ENCODE data around the gene LPIN1.

Gene LPIN1

DNA sequence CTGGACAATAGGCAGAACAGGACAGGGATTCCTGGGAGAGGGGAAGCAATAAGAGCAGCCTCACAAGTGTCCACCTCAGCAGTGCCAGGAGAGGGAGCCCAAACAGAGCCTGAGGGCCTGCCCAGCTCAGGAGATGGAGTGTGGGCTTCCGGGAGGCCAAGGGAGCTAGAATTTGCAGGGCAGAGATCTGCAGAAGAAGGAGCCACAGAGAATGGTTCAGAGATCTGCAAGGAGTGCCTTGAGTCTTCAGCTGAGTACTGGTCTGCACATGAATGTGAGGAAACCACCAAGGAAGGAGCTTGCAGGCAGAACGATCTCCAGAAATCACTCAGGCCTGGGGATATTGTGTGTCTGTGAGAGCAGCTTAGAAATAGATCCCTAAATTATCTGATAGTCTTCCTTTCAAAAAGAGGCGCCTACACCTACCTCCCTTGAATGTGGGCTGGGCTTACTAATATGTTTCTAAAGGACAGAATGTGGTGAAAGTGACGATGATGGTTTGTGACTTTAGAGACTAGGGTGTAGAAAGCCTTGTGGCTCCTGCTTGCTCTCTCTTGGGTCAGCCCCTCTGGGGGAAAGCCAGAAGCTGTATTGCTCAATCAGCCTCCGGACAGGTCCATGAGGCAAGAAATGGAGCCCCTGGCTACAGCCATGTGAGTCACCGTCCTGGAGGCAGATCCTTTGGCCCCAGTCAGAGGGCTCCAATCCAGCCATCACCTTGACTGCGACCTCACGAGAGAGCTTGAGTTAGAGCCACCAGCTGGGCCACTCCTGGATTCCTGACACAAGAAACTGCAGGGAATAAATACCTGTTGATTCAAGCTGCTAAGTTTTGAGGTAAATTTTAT is 7.6 kb upstream of the LPIN1 start:
- DNase-seq: peak; percentile 83
- in situ Hi-C loops (cut with HindIII; ENCODE audit: low pct_ligation_motif_present, low pct_unique_long_range_greater_than_20kb, low sequenced_read_pairs): no loop called here

DNA sequence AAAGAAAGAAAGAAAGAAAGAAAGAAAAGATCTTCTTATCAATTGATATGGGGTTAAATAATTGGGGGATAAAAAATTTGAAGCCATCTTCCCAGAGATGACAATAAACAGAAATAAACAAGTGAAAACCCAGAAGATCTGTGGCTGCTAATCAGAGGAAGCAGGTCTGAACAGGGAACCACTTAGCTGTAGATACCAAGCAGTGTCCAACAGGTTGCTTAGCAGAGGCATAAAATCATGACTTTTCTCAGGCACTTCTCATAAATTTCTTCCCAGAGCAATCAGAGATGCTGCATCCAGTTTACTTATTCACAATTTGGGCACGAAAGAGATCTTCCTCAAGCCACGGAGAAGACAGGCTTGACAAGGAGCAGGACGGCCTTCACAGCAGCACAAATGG is 5.7 kb upstream of the LPIN1 start:
- in situ Hi-C loops (cut with HindIII; ENCODE audit: low pct_ligation_motif_present, low pct_unique_long_range_greater_than_20kb, low sequenced_read_pairs): no loop called here

DNA sequence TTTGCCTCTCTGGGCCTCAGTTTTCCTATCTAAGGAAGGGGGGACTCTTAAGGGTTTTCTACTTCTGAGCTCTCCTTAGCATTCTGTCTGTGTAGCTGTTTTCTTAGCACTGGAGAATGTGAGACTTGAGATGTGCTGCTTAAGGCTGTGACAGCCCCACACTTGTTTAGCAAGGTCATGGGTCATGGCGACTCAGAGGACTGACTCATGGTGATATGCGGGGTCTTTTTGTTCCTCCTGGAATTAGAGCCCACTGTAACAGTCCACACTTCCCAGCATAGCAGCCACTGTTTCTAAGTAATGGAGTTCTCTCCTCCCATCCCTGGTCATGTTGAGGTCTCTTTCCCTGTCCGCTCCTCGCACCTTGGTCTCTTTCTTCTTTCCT is 4.1 kb upstream of the LPIN1 start:
- no peak for DNase-seq
- in situ Hi-C loops (cut with HindIII; ENCODE audit: low pct_ligation_motif_present, low pct_unique_long_range_greater_than_20kb, low sequenced_read_pairs): no loop called here

More for the DNA sequence above, 5.7 kb upstream of the LPIN1 start:
- no peak for DNase-seq

DNA sequence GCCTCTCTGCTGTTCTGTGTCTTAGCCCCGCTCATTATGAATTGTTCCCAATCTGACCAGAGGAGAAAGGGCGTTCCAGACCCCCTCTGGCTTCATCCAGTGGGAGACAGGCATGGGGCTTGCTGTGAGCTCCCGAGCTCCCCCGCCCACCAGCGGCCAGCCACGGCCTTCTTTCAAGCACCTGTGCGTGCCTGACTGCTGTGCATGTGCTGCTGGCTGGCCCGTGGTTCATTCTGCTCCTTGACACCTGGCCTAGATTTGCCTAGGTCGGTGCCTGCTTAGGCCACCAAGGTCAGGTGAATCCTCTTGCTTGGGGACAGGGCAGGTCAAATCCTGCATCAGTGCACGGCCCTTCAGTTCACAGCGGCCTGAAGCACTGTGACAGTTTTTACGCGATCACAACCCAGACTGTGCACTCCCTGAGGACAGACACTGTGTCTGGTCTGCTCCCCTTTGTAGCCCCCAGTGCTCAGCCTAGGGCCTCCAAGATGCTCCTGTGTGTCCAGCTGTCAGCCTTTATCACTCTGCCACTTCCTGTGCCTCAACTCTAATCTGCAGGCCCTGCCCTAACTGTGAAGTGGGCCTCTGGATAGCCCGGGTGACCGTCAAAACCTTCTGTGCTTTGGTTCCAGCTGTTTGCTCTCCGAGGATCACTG is 3.6 kb upstream of the LPIN1 start:
- DNase-seq: no peak
- in situ Hi-C loops (cut with HindIII; ENCODE audit: low pct_ligation_motif_present, low pct_unique_long_range_greater_than_20kb, low sequenced_read_pairs): no loop called here

DNA sequence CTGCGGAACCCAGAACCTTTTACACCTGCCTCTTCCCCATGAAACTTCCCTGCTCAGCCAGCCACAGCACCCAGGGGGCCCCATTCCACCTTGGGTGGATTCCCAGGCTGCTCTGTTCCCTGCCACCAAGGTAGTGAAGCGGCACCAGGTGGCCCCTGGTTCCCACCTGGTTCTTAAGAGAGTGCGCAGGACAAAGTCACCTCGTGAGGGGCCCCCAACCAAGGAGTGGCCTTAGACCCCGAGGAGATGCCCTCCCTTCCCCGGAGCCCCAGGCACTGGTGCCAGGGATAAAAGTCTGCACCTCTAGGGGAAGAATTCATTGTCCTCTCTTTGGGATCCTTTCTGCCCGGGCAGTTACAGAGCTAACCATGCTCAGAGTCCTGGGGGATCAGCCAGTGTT is 3.1 kb upstream of the LPIN1 start:
- DNase-seq: no peak
- in situ Hi-C loops (cut with HindIII; ENCODE audit: low pct_ligation_motif_present, low pct_unique_long_range_greater_than_20kb, low sequenced_read_pairs): no loop called here

DNA sequence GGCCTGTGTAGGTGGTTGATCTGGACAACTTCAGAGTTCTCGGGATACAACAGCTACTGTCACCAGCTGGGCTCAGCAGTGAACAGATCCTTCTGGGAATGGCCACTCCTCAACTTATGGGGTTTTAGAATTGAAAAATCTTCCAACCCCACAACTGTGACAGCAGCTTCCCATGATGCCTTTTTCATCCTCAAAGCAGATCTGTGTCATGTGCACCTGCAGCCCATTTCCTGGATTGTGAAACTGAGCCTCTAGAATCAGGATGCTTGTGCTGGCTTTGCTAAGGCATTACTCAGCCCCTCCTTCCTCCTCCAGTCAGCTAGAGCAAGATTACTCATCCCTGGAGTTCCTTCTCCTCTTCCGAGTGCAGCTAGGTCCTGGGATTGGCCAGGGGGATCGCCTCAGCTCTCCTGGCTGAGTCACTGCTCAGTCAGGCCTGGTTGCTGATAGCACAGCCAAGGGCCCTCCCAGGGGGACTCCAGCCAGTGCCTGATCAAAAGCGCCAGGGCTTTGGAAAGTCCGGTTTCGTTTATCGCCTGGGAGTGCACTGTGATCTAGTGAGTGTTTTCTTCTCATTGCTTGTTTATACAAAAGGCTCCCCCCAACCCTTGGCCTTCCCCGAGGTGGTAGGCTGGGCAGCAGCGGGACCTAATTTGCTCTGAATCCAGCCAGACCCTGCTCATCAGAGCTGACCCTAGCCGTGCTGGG is 2.4 kb upstream of the LPIN1 start:
- in situ Hi-C loops (cut with HindIII; ENCODE audit: low pct_ligation_motif_present, low pct_unique_long_range_greater_than_20kb, low sequenced_read_pairs): no loop called here
- DNase-seq: peak; percentile 100

DNA sequence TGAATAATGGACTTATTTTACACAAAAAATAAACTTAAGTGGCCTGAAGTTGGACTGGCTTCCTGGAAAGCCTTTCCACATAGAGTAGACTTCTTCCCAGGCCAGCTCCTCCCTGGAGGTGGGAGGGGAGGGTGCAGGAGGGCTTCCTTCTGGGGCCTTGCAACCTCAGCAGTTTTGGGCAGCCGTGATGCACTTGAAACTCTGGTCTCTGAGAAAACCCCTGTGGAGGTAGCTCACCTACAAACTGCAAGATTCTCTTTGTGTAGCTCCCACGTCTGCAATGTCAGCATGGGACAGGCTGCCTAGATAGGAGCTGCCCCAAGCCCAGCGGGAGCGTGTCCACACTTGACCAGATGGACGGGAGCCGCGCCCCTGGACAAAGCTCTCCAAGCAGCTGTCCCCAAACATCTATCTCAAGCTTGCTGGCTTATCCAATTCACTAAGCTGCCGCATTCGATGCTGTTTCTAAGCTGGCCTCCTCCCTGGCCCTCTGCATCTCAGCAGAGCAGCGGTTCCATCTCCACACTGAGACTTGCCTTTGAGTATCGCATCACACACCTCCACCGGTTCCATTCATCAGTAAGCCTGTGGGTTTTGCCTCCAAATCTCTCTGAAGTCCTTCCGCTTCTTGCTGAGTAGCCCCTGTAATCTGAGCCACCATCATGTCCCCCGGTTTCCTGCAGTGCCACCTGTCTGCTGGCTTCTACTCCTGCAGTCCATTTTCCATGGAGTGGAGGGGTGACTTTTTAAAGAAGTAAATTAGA is 1.6 kb upstream of the LPIN1 start:
- in situ Hi-C loops (cut with HindIII; ENCODE audit: low pct_ligation_motif_present, low pct_unique_long_range_greater_than_20kb, low sequenced_read_pairs): no loop called here
- peak; percentile 65 for DNase-seq

DNA sequence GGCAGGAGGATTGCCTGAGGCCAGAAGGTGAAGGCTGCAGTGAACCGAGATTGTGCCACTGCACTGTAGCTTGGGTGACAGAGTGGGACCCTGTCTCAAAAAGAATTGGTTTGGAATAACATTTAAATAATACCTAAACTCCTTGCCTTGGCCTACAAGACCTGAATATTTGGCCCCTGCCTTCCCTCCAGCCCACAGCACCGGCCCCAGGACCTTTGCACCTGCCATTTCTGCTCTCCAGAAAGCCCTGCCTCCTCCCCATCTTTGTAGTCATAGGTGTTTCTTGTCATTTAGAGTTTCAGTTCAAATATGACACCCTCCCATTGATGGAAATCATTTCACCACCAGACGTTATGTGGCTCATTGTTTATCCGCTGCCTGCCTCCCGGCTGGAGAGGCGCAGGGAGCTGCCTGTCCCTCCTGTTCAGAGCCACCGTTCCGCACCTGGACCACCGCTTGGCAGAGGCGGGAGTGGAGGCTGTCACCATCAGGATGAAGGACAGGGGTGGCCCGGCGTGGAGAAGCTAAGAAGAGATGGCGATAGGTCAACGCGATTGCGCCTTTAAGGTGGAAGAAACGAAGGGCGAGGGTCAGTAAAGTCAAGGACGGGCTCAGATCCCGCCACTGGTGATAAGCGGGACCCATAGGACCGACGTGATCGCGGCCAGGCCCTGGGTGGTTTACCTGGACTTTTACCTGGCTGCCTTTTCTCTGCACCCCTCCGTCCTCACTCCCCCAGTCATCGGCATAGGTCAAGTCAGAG is 638 bp upstream of the LPIN1 start:
- in situ Hi-C loops (cut with HindIII; ENCODE audit: low pct_ligation_motif_present, low pct_unique_long_range_greater_than_20kb, low sequenced_read_pairs): no loop called here
- no peak for DNase-seq

DNA sequence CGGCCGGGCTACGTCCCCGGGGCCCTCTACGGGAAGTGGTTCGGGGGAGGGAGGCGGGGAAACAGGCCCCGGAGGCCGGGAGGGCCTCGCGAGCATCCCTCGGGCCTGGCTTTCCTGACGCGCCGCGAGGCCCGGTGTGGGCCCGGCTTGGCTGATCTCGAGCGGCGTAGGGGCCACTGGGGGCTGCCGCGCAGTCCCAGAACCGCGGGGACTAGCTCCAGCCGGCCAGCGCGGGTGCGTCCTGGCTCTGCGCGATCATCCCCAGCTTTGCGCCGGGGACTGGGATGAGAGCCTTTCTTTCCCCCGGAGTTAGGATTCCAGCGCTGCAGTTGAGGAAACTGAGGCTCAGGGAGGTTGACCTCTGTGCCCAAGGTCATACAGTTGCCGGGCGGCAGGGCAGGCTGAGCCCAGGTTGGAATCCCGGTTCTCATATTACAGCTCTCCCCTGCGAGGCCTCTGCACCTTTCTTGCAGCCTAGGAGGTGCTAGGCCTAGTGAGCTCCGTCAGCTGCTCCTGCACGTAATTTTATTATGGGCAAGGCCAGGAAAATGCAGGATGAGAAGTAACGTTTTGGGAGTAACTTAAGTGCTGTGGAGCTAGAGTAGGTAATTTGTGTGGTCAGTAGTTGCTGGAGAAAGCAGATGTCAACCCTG is 501 bp downstream of the LPIN1 start:
- peak; percentile 31 for DNase-seq
- in situ Hi-C loops (cut with HindIII; ENCODE audit: low pct_ligation_motif_present, low pct_unique_long_range_greater_than_20kb, low sequenced_read_pairs): no loop called here

DNA sequence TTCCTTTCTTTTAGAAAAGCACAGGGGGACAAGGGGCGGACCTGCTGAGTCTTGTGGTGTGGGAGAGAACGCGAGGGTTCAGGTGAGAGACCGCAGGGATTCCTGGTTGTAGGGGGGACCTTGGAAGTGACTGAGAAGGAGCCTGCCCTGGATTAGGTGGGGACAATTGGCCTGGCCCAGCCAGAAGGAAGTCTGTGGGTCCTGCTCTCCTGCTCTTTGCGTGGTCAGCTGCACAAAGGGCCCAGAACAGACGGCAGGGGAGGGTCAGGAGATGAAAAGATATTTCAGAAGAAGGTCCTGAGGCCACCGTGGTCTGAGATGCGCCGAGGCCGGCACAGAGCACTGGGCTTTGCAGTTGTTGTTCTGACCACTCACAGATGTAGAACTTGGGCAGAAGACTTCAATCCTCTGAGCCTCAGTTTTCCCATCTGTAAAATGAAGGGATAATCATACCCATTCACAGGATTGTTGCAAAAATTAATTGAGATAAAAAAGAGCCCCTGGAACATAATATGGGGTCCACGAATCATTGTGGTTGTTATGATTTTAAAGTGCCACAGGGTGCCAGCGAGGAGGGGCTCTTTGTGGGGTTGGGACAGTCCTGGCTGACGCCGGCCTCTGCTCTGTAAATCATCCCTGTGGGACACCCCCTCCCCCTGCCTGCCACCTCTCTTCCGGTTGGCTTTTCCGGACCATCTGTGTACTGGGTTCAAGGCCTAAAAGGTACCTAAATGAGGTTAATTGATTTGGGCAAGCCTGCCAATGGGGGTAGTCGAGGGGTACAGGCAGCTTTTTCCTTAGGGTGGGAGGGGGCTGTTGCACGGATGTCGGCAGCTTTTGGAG is 1.8 kb downstream of the LPIN1 start:
- no peak for DNase-seq
- in situ Hi-C loops (cut with HindIII; ENCODE audit: low pct_ligation_motif_present, low pct_unique_long_range_greater_than_20kb, low sequenced_read_pairs): no loop called here

DNA sequence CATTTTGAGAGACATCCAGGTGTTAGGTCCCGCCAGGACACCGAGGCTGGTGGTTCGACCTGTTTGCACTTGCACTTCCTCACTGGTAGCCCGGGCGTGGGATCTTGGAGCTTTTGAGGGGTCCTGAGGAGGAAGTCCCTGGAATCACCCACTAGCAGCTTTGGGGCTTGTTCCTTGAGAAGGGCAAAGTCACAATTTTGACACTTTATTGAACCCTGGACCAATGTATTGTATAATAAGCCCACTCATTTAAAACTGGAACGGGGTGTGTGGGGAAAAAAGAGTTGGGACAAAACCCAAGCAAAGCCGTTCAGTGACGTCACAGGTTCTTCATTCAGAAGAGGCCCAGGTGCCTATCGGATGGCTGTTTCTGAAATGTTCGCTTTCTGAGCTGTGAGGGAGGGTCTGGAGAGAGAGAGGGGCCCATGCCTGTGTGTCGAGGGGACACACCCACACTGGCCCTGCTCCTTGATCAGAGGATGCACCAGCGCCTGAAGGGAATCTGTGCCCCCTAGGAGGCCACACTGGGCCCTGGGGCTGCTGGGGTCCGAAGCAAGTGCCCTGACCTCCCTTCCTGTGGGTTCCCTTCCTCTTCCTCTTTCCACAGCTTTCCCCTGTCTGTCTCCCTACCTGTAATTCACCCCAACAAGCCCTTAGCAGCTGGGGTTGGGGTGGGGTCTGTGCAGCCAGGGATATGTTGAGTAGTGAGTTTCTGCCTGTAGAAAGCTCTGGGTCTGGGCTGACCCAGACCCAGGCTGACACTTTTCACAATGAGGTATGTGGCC is 2.6 kb downstream of the LPIN1 start:
- in situ Hi-C loops (cut with HindIII; ENCODE audit: low pct_ligation_motif_present, low pct_unique_long_range_greater_than_20kb, low sequenced_read_pairs): no loop called here
- no peak for DNase-seq

DNA sequence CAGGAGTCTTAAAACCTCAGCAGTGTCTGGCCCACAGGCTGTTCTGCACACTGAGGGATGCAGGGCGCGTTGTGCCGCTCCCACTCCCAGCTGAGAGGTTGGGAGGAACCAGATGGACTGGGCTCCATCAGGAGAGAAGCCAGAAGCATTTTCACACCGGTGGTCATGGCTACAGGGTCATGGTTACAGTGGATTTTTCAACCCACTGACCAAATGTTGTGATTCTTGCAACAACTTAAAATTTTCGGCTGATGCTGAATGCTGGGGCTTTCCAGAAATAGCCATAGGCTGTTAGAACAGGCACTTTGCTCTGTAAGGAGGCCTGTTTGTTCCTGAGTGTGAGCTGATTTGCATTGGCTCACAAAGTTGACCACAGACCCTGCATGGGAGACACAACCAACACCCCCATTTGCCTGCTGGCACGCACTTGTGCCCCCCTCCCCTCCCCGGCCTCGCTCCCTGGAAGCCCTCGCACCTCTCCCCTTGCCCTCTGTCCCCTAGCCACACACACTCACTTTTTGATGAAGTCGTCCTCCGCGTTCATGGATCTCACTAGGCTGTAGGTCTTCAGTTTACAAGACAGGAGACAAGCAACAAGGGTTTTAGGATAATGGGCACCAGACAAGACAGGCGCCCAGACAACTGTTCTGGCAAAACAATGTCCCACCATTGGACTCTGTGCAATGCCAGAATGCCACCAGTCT is 3.4 kb downstream of the LPIN1 start:
- in situ Hi-C loops (cut with HindIII; ENCODE audit: low pct_ligation_motif_present, low pct_unique_long_range_greater_than_20kb, low sequenced_read_pairs): no loop called here
- no peak for DNase-seq

DNA sequence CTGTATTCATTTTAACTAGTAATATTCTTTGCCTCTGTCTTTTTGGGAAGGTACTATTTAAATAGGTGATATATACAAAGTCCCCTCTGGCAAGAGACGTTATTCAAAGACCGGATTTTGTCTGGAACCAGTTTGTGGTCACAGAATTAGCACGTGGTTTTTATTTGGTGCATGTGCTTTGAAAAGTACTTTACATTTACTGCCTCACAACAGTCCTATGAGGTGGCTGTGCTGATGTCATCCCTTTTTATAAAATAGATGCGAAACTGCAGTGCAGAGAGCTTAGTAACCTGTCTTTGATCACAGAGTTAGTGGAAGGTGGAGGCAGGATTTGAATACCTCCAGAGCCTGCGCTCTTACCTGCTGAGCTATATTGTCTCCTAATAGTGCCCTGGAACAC is 4.0 kb downstream of the LPIN1 start:
- in situ Hi-C loops (cut with HindIII; ENCODE audit: low pct_ligation_motif_present, low pct_unique_long_range_greater_than_20kb, low sequenced_read_pairs): no loop called here
- no peak for DNase-seq

DNA sequence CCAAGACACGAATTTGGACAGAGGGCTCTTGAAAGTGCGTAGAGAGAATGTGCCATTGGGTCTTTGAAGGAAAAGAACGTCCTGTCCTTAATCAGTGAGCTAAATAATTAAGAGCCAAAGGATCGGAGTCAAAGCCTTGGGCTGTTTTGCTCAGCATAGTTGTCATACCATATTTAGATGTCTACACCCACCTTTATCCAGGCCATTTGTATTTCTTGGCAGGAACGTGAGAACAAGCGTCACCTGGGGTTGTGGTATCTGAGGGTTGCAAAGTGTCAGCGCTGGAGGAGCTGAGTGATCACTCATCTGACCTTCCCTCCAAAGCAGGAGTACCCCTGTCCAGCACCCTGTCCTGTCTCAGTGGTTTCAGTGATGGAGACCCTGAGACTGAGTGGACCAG is 4.5 kb downstream of the LPIN1 start:
- no peak for DNase-seq
- in situ Hi-C loops (cut with HindIII; ENCODE audit: low pct_ligation_motif_present, low pct_unique_long_range_greater_than_20kb, low sequenced_read_pairs): no loop called here

DNA sequence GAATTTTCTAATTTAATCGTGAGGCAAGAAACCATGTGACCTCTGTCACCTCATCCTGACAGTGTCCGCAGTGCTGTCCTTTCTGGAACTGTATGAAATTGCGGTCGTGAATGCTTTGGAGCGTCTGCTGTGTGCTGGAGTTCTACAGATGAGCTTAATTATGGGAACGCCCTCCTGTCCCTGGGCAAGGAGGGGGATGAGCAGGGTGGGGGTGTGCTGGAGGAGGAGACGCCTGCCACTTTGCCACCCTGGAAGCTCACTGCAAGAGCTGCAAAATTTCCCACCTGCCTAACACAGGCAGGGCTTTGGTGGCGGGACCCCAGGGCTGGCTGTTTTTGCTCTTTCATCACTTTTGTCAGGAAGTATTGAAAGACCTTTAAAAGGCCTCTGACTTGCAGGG is 6.5 kb downstream of the LPIN1 start:
- in situ Hi-C loops (cut with HindIII; ENCODE audit: low pct_ligation_motif_present, low pct_unique_long_range_greater_than_20kb, low sequenced_read_pairs): no loop called here
- no peak for DNase-seq

DNA sequence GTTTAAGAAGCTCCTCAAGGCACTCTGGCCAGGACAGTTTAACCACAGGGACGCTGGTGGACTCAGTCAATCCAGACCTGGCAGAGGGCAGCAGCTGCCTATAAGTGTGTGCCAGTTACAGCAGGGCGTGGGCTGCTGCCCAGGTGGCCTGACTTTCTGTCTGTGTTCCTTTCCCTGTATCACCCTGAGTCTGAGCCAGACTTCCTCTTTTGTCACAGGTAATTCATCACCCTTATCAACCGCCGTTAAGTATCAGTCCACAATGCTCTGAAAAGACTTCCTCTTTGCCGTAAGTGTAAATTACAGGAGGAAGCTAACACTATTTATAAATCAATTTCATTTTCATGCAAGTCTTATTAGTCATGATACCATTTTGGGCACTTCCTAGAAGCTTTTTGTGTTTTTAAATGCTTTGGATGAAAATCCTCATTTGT is 7.0 kb downstream of the LPIN1 start:
- DNase-seq: no peak
- in situ Hi-C loops (cut with HindIII; ENCODE audit: low pct_ligation_motif_present, low pct_unique_long_range_greater_than_20kb, low sequenced_read_pairs): no loop called here
